SK-N-SH (cell line): ENCODE measurements around the gene KAT6B.

ENCODE experiments used
- CTCF ChIP-seq: fragments of 200-600 bp; sonication (generic); IDR thresholded peaks from 2 replicates; pipeline ENCODE4 v1.6.1; 2017; ENCODE audit warnings: antibody characterized with exemption, mild to moderate bottlenecking, moderate library complexity
- EP300 ChIP-seq, 2 experiments: IDR thresholded peaks; 2 replicates each; pipeline versions ENCODE4 v1.4.0 to v1.6.1; 2012; ENCODE audit warnings: borderline replicate concordance in 1 of 2, low read depth in 1 of 2, low read length in 1 of 2
- FOXJ3 ChIP-seq: sonication (generic); formaldehyde crosslinking; IDR thresholded peaks from 2 replicates; pipeline ENCODE4 v1.5.1; 2020; ENCODE audit warnings: mild to moderate bottlenecking, missing genetic modification reagents
- GABPA ChIP-seq: IDR thresholded peaks from 2 replicates; pipeline ENCODE4 v1.4.0; 2012; ENCODE audit warnings: low read depth, mild to moderate bottlenecking
- JUND ChIP-seq: IDR thresholded peaks from 2 replicates; pipeline ENCODE4 v1.4.0; 2012
- MAX ChIP-seq: IDR thresholded peaks from 2 replicates; pipeline ENCODE4 v1.4.0; 2012; ENCODE audit warnings: low read depth
- MXI1 ChIP-seq: IDR thresholded peaks from 2 replicates; pipeline ENCODE4 v1.6.1; 2012; ENCODE audit warnings: mild to moderate bottlenecking, low read depth, low read length, improper control_type of control experiment
- NRF1 ChIP-seq: IDR thresholded peaks from 2 replicates; pipeline ENCODE4 v1.6.1; 2012; ENCODE audit warnings: low read depth, mild to moderate bottlenecking, low read length
- RCOR1 ChIP-seq: fragments of 150-350 bp; IDR thresholded peaks from 2 replicates; pipeline ENCODE4 v1.6.1; 2017; ENCODE audit warnings: antibody characterized with exemption, low read length
- RFX5 ChIP-seq: IDR thresholded peaks from 2 replicates; pipeline ENCODE4 v1.6.1; 2012; ENCODE audit warnings: mild to moderate bottlenecking, improper control_type of control experiment, low read length
- TEAD4 ChIP-seq: IDR thresholded peaks from 2 replicates; pipeline ENCODE4 v1.4.0; 2012; ENCODE audit warnings: mild to moderate bottlenecking, borderline replicate concordance; ENCODE audit not compliant: insufficient read depth
- USF1 ChIP-seq: IDR thresholded peaks from 2 replicates; pipeline ENCODE4 v1.4.0; 2012; ENCODE audit warnings: low read depth, borderline replicate concordance
- USF2 ChIP-seq: fragments of 150-350 bp; IDR thresholded peaks from 2 replicates; pipeline ENCODE4 v1.6.1; 2017; ENCODE audit warnings: antibody characterized with exemption, low read length, low read depth, borderline replicate concordance

GRCh38 chr10:74808501-74808900 is 17.9 kb upstream of the KAT6B start:
- TF ChIP-seq RFX5 (no peak), CTCF (no peak), TEAD4 (no peak), RCOR1 (no peak), USF2 (no peak), FOXJ3 (CRISPR knock-in tag) (no peak), MXI1 (no peak), NRF1 (no peak), USF1 (no peak), EP300 (IDR thresholded peaks at IDR 0.05; ENCODE audit: borderline replicate concordance in 1 of 2, low read depth in 1 of 2, low read length in 1 of 2) (no peak), MAX (no peak), GABPA (no peak), JUND (no peak)
